ENCODE data around the gene STS.

STS gene

GRCh38 chrX:7147413-7147977 lies at the start of gene STS:
TSS of gene STS (plus strand) at chrX:7147712. CDS start at chrX:7253200, 105,488 bp downstream.
- DNase-seq (ENCODE audit: low read depth, low spot score): no peak
- CTCF ChIA-PET: no interaction called here
- POLR2A ChIA-PET: interaction anchor here (0.9 kb wide), 1 partner anchor 11 kb away, joined by 3 read pairs; no protein-coding TSS in a partner anchor
- no peak for TF ChIP-seq CTCF (IDR thresholded peaks at IDR 0.05; ENCODE audit: insufficient read depth, low read length, missing control alignments)
- H3K4me3 ChIP-seq (ENCODE audit: low read depth, low read length): peak within 1 kb of the TSS; percentile 83

- CTCF ChIA-PET: no interaction called here
- H3K4me3 ChIP-seq (ENCODE audit: low read depth, low read length): no peak overlapping the region
- DNase-seq (ENCODE audit: low read depth, low spot score): no peak
- no peak for TF ChIP-seq CTCF (IDR thresholded peaks at IDR 0.05; ENCODE audit: insufficient read depth, low read length, missing control alignments)
- POLR2A ChIA-PET: no interaction called here
These were observed 47.5 kb upstream of the STS start for GRCh38 chrX:7100022-7100421.

- CTCF ChIA-PET: no interaction called here
- DNase-seq (ENCODE audit: low read depth, low spot score): no peak
- H3K4me3 ChIP-seq (ENCODE audit: low read depth, low read length): no peak overlapping the region
- POLR2A ChIA-PET: no interaction called here
- no peak for TF ChIP-seq CTCF (IDR thresholded peaks at IDR 0.05; ENCODE audit: insufficient read depth, low read length, missing control alignments)
These were observed 45.4 kb upstream of the STS start for GRCh38 chrX:7102119-7102518.

- ChIA-PET CTCF (no interaction called here), POLR2A (no interaction called here)
- no peak for DNase-seq (ENCODE audit: low read depth, low spot score)
- TF ChIP-seq CTCF (IDR thresholded peaks at IDR 0.05; ENCODE audit: insufficient read depth, low read length, missing control alignments): no peak
- no peak overlapping the region for H3K4me3 ChIP-seq (ENCODE audit: low read depth, low read length)
These were observed 40.9 kb upstream of the STS start for GRCh38 chrX:7106649-7107048.

GRCh38 chrX:7108030-7108429 lies 39.5 kb upstream of the STS start:
- ChIA-PET POLR2A (no interaction called here), CTCF (no interaction called here)
- no peak for TF ChIP-seq CTCF (IDR thresholded peaks at IDR 0.05; ENCODE audit: insufficient read depth, low read length, missing control alignments)
- no peak for DNase-seq (ENCODE audit: low read depth, low spot score)
- no peak overlapping the region for H3K4me3 ChIP-seq (ENCODE audit: low read depth, low read length)

- TF ChIP-seq CTCF (IDR thresholded peaks at IDR 0.05; ENCODE audit: insufficient read depth, low read length, missing control alignments): no peak
- no peak for DNase-seq (ENCODE audit: low read depth, low spot score)
- H3K4me3 ChIP-seq (ENCODE audit: low read depth, low read length): peak overlapping the region; percentile 18
- POLR2A ChIA-PET: no interaction called here
- CTCF ChIA-PET: no interaction called here
These were observed 38.4 kb upstream of the STS start for GRCh38 chrX:7109049-7109531.

Measured in AG04449 (cell line).